ENCODE measurements around the gene BUB1.

The BUB1 gene

GRCh38 chr2:110657724-110658305 lies 20.0 kb downstream of the BUB1 start:
- no peak overlapping the region for H3K4me3 ChIP-seq (ENCODE audit: low read depth, low read length)
- TF ChIP-seq, protein P1, sequence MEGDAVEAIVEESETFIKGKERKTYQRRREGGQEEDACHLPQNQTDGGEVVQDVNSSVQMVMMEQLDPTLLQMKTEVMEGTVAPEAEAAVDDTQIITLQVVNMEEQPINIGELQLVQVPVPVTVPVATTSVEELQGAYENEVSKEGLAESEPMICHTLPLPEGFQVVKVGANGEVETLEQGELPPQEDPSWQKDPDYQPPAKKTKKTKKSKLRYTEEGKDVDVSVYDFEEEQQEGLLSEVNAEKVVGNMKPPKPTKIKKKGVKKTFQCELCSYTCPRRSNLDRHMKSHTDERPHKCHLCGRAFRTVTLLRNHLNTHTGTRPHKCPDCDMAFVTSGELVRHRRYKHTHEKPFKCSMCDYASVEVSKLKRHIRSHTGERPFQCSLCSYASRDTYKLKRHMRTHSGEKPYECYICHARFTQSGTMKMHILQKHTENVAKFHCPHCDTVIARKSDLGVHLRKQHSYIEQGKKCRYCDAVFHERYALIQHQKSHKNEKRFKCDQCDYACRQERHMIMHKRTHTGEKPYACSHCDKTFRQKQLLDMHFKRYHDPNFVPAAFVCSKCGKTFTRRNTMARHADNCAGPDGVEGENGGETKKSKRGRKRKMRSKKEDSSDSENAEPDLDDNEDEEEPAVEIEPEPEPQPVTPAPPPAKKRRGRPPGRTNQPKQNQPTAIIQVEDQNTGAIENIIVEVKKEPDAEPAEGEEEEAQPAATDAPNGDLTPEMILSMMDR (IDR thresholded peaks at IDR 0.05; ENCODE audit: control insufficient read depth, extremely low read depth, insufficient read depth) = no peak
- DNase-seq (ENCODE audit: low read depth) = no peak

DNA sequence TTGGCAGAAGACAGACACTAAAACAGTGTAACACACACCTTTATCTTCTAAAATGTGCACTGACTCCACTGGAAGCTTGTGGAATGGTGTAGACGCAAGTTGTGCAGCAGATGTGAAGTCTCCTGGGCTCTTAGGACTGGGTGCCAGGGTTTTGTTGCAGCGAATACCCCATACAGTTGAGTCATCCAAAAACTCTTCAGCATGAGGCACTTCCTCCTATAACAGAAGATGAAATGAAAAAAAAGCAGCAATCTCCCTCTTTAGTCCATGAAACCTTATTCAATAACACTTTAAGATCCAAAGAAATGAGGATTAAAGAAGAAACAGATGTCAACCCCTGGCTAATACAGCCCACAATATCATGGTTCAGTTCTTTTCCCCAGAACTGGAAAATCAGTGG lies 22.2 kb downstream of the BUB1 start:
- TF ChIP-seq, protein P1 (IDR thresholded peaks at IDR 0.05; ENCODE audit: control insufficient read depth, extremely low read depth, insufficient read depth) = no peak
- no peak for DNase-seq (ENCODE audit: low read depth)
- H3K4me3 ChIP-seq (ENCODE audit: low read depth, low read length) = no peak overlapping the region

DNA sequence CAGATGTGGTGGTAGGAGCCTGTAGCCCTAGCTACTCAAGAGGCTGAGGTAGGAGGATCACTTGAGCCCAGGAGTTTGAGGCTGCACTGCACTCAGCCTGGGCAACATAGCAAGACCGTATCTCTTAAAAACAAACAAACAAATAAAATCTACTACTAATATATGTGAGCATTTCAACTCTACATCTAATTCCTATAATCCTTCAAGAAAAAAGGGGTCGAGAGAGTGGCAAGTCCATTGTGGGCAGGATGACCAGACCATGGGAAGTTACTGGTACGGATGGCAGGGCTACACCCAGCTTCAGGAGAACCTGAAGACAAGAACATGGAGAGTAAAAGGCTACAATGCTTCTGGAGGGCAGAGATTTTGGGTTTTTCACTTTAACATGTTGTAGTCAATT lies 24.0 kb downstream of the BUB1 start:
- H3K4me3 ChIP-seq (ENCODE audit: low read depth, low read length) = no peak overlapping the region
- no peak for DNase-seq (ENCODE audit: low read depth)
- TF ChIP-seq, protein P1 (IDR thresholded peaks at IDR 0.05; ENCODE audit: control insufficient read depth, extremely low read depth, insufficient read depth) = no peak

DNA sequence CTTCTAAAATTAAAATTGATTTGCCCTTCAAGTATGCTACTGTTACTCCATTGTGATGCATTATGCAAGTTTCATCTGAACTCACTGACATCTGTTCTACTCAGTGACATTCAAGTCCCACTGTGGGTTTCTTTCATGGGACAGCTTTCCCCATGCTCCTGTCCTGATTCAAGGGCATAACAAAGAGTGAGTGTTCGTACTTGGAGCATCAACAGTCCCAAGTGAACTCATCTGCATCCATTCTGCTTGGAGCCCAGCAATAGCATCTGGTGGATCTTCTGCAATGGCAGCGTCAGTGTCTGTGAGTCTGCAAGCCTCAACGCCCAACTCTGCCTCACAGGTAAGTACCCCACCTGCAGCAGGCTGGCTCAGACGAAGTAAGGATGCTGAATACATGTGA lies 27.5 kb downstream of the BUB1 start:
- no peak for DNase-seq (ENCODE audit: low read depth)
- H3K4me3 ChIP-seq (ENCODE audit: low read depth, low read length) = no peak overlapping the region
- TF ChIP-seq, protein P1 (IDR thresholded peaks at IDR 0.05; ENCODE audit: control insufficient read depth, extremely low read depth, insufficient read depth) = no peak

DNA sequence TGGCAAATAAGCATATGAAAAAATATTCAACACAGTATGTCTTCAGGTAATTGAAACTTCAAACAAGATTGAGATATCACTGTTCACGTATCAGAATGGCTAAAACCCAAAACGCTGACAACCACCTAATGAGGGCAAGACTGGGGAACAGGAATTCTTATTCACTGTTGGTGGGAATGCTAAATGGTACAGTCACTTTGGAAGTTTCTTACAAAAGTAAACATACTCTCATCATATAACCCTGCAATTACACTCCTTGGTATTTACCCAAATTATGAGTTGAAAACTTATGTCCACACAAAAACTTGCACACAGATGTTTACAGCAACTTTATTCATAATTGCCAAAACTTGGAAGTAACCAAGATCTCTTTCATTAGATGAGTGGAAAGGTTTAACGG lies 30.1 kb downstream of the BUB1 start:
- no peak for DNase-seq (ENCODE audit: low read depth)
- TF ChIP-seq, protein P1 (IDR thresholded peaks at IDR 0.05; ENCODE audit: control insufficient read depth, extremely low read depth, insufficient read depth) = no peak
- H3K4me3 ChIP-seq (ENCODE audit: low read depth, low read length) = no peak overlapping the region

DNA sequence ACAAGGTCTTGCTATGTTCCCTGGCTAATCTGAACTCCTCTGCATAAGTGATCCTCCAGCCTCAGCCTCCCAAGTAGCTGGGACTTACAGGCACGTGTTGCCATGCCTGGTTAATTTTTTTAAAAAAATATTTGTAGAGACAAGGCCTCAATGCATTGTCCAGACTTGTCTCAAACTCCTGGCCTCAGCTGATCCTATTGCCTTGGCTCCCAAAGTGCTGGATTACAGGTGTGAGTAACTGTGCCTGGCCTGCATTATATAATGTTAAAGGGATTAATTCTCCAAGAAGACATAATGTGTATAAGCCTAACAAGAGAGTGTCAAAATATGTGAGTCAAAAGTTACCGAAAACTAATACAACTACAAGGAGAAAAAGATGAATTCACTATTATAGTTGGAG lies 32.2 kb downstream of the BUB1 start:
- DNase-seq (ENCODE audit: low read depth) = no peak
- TF ChIP-seq, protein P1 (IDR thresholded peaks at IDR 0.05; ENCODE audit: control insufficient read depth, extremely low read depth, insufficient read depth) = no peak

DNA sequence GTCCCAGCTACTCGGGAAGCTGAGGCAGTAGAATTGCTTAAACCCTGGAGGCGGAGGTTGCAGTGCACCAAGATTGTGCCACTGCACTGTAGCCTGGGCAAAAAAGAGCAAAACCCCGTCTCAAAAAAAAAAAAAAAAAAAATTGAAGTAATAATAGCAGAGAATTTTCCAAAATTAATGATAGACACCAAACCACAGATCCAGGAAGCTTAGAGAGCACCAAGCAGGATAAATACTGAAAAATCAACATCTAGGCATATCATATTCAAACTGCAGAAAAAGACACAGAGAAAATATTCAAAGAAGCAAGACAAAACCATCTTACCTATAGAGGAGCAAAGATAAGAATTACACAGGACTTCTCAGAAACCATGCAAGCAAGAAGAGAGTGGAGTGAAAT lies 33.5 kb downstream of the BUB1 start:
- TF ChIP-seq, protein P1 (IDR thresholded peaks at IDR 0.05; ENCODE audit: control insufficient read depth, extremely low read depth, insufficient read depth) = no peak
- no peak for DNase-seq (ENCODE audit: low read depth)
- H3K4me3 ChIP-seq (ENCODE audit: low read depth, low read length) = no peak overlapping the region

More for the DNA sequence above, 32.2 kb downstream of the BUB1 start:
- no peak overlapping the region for H3K4me3 ChIP-seq (ENCODE audit: low read depth, low read length)
